GM21576 (cell line): ENCODE data around the gene TRMT2A.
"Not testable (repeated sequence)": the region's sequence is repeated elsewhere in the genome, so short reads cannot be mapped to it uniquely, and the experiment has no call there.

Experiments used
- ATAC-seq: cut with Tn5 transposase; IDR thresholded peaks from one replicate; pipeline ENCODE4 v1.9.1; 2021; ENCODE audit warnings: mild to moderate bottlenecking, moderate library complexity; ENCODE audit not compliant: unreplicated experiment

Gene TRMT2A

GRCh38 chr22:20089226-20089976 lies 27.6 kb downstream of the TRMT2A start:
- ATAC-seq, result no peak

- ATAC-seq, result no peak
Observed at GRCh38 chr22:20088263-20088648, 28.8 kb downstream of the TRMT2A start.

- ATAC-seq, result no peak
Observed at GRCh38 chr22:20087319-20088262, 29.4 kb downstream of the TRMT2A start.

GRCh38 chr22:20086763-20087162 lies 30.3 kb downstream of the TRMT2A start:
- no peak for ATAC-seq

GRCh38 chr22:20086101-20086599 lies 30.9 kb downstream of the TRMT2A start:
- ATAC-seq, result no peak

- ATAC-seq, result no peak
Observed at GRCh38 chr22:20085651-20086050, 31.4 kb downstream of the TRMT2A start.

- ATAC-seq, result no peak
Observed at GRCh38 chr22:20084547-20085413, 32.2 kb downstream of the TRMT2A start.

GRCh38 chr22:20083891-20084546 lies 33.0 kb downstream of the TRMT2A start:
- no peak for ATAC-seq

GRCh38 chr22:20083157-20083890 lies 33.7 kb downstream of the TRMT2A start:
- no peak for ATAC-seq

- no peak for ATAC-seq
Observed at GRCh38 chr22:20080776-20081654, 36.0 kb downstream of the TRMT2A start.

GRCh38 chr22:20080445-20080775 lies 36.6 kb downstream of the TRMT2A start:
- ATAC-seq, result peak; percentile 52

GRCh38 chr22:20079745-20080444 lies 37.1 kb downstream of the TRMT2A start, which contains the start of gene DGCR8:
DGCR8 (plus strand) TSS chr22:20080241; CDS start chr22:20085964, 5,723 bp downstream.
- peak; percentile 81 for ATAC-seq

GRCh38 chr22:20076627-20077172 lies 40.3 kb downstream of the TRMT2A start:
- ATAC-seq, result no peak

- ATAC-seq, result no peak
Observed at GRCh38 chr22:20071524-20071972, 45.5 kb downstream of the TRMT2A start.

GRCh38 chr22:20069331-20070042 lies 47.5 kb downstream of the TRMT2A start:
- no peak for ATAC-seq

GRCh38 chr22:20068640-20069039 lies 48.4 kb downstream of the TRMT2A start:
- no peak for ATAC-seq

- ATAC-seq, result not testable (repeated sequence)
Observed at GRCh38 chr22:20067384-20067682, 49.7 kb downstream of the TRMT2A start.
